OCI-LY1 (cell line): ENCODE results near the gene PYGO2.

Experiments
- H2AFZ ChIP-seq: fragments of 200-600 bp; sonication (generic), shearing (Covaris generic); 2 replicates; pipeline ENCODE4 v1.6.0; 2014; ENCODE audit warnings: antibody characterized with exemption, mild to moderate bottlenecking, low read length
- H3F3A ChIP-seq: fragments of 200-600 bp; sonication (generic), shearing (Covaris generic); 2 replicates; pipeline ENCODE4 v1.6.0; 2014; ENCODE audit warnings: mild to moderate bottlenecking, antibody characterized with exemption, low read length, moderate library complexity; ENCODE audit not compliant: insufficient read depth
- H3K27ac ChIP-seq: fragments of 200-600 bp; sonication (generic); 2 replicates; pipeline ENCODE4 v1.5.1; 2014; ENCODE audit warnings: low read length, mixed run types, mild to moderate bottlenecking, low read depth; ENCODE audit not compliant: poor library complexity, severe bottlenecking
- H3K27me3 ChIP-seq: fragments of 200-600 bp; sonication (generic); 2 replicates; pipeline ENCODE4 v1.6.0; 2014; ENCODE audit warnings: antibody characterized with exemption, mild to moderate bottlenecking, low read length, moderate library complexity; ENCODE audit not compliant: insufficient read depth
- H3K36me3 ChIP-seq: fragments of 200-600 bp; sonication (generic); 2 replicates; pipeline ENCODE4 v1.6.1; 2014; ENCODE audit warnings: mild to moderate bottlenecking, antibody characterized with exemption, low read length, moderate library complexity, mixed read lengths; ENCODE audit not compliant: insufficient read depth
- H3K4me1 ChIP-seq: fragments of 200-600 bp; sonication (generic); 2 replicates; pipeline ENCODE4 v1.5.1; 2014; ENCODE audit warnings: mild to moderate bottlenecking, low read length, moderate library complexity; ENCODE audit not compliant: insufficient read depth, severe bottlenecking
- H3K4me2 ChIP-seq: fragments of 200-600 bp; sonication (generic), shearing (Covaris generic); 2 replicates; pipeline ENCODE4 v1.6.1; 2014; ENCODE audit warnings: low read length
- H3K4me3 ChIP-seq: fragments of 200-600 bp; sonication (generic); 2 replicates; pipeline ENCODE4 v1.5.1; 2014; ENCODE audit warnings: low read length, low read depth, mild to moderate bottlenecking, mixed read lengths; ENCODE audit not compliant: poor library complexity, severe bottlenecking
- H3K79me2 ChIP-seq: fragments of 200-600 bp; shearing (Covaris generic); 2 replicates; pipeline ENCODE4 v1.6.1; 2016; ENCODE audit warnings: mixed run types, low read length, mixed read lengths; ENCODE audit not compliant: insufficient read depth
- H3K9ac ChIP-seq: fragments of 200-600 bp; sonication (generic), shearing (Covaris generic); 2 replicates; pipeline ENCODE4 v1.6.1; 2014; ENCODE audit warnings: mild to moderate bottlenecking, low read length, mixed read lengths
- H3K9me2 ChIP-seq: fragments of 200-600 bp; sonication (generic), shearing (Covaris generic); 2 replicates; pipeline ENCODE4 v1.6.1; 2014; ENCODE audit warnings: low read depth, mild to moderate bottlenecking, low read length, mixed read lengths
- H3K9me3 ChIP-seq: fragments of 200-600 bp; shearing (Covaris generic); 2 replicates; pipeline ENCODE4 v1.6.1; 2014; ENCODE audit warnings: low read length, mixed read lengths
- H4K20me1 ChIP-seq: fragments of 200-600 bp; sonication (generic), shearing (Covaris generic); 2 replicates; pipeline ENCODE4 v1.6.0; 2016; ENCODE audit warnings: mild to moderate bottlenecking, low read length; ENCODE audit not compliant: insufficient read depth
- EZH2 ChIP-seq: fragments of 200-600 bp; sonication (generic), shearing (Covaris generic); IDR thresholded peaks from 2 replicates; pipeline ENCODE4 v1.8.0; 2017; ENCODE audit warnings: borderline replicate concordance, mixed run types, mild to moderate bottlenecking, antibody characterized with exemption, low read length, moderate library complexity, mixed read lengths
- TF ChIP-seq, protein P1 (sequence below): fragments of 200-600 bp; sonication (generic), shearing (Covaris generic); IDR thresholded peaks from 2 replicates; pipeline ENCODE4 v1.5.1; 2017; ENCODE audit warnings: mild to moderate bottlenecking, antibody characterized with exemption, low read length, moderate library complexity, mixed read lengths

Gene PYGO2

DNA sequence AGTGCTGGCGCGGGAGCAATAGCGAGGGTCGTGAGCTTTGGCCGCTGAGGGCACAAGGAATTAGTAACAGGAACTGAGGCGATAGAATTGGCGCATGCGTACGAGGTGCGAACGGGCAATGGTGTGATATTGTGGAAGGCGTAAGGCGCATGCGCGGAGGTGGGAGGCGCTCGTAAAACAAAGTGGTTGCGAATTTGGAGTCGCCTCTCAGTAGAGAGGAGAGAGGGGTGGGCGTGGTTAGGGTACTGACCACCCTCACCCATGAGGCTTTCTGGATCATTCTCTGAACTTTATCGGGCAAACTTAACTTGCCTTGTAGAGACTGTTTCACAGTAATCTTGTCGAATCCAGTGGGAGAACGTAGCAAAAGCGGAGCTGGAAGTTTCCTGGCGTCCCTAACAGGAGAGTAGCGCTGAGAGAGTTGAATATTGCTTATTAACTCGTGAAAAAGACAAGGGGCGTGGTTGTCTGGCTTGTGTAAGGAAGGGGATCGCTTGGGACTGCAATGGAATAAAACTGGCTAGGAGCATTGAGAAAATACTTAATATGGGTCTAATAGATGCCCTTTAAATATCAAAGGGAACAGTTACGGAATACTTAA is 13.3 kb upstream of the PYGO2 start:
- peak overlapping the region; percentile 86 for H3K9ac ChIP-seq
- TF ChIP-seq, protein P1, sequence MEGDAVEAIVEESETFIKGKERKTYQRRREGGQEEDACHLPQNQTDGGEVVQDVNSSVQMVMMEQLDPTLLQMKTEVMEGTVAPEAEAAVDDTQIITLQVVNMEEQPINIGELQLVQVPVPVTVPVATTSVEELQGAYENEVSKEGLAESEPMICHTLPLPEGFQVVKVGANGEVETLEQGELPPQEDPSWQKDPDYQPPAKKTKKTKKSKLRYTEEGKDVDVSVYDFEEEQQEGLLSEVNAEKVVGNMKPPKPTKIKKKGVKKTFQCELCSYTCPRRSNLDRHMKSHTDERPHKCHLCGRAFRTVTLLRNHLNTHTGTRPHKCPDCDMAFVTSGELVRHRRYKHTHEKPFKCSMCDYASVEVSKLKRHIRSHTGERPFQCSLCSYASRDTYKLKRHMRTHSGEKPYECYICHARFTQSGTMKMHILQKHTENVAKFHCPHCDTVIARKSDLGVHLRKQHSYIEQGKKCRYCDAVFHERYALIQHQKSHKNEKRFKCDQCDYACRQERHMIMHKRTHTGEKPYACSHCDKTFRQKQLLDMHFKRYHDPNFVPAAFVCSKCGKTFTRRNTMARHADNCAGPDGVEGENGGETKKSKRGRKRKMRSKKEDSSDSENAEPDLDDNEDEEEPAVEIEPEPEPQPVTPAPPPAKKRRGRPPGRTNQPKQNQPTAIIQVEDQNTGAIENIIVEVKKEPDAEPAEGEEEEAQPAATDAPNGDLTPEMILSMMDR, result no peak
- no peak for TF ChIP-seq EZH2
- H3K27ac ChIP-seq, result peak overlapping the region; percentile 88
- peaks cover 28% of the 10 kb centered on the region for H3K79me2 ChIP-seq
- peaks cover 22% of the 10 kb centered on the region for H3K36me3 ChIP-seq
- H3K9me3 ChIP-seq, result no peaks in the 10 kb centered on the region
- peak overlapping the region; percentile 79 for H3K4me3 ChIP-seq
- no peaks in the 10 kb centered on the region for H3K27me3 ChIP-seq
- 0 out of 2 replicates have a peak, but pooled peaks cover 4% of the 10 kb centered on the region for H3F3A ChIP-seq
- H4K20me1 ChIP-seq, result no peaks in the 10 kb centered on the region
- H3K4me2 ChIP-seq, result peak overlapping the region; percentile 91
- H3K4me1 ChIP-seq, result peaks cover 57% of the 10 kb centered on the region
- H3K9me2 ChIP-seq, result no peaks in the 10 kb centered on the region
- H2AFZ ChIP-seq, result no peak overlapping the region

DNA sequence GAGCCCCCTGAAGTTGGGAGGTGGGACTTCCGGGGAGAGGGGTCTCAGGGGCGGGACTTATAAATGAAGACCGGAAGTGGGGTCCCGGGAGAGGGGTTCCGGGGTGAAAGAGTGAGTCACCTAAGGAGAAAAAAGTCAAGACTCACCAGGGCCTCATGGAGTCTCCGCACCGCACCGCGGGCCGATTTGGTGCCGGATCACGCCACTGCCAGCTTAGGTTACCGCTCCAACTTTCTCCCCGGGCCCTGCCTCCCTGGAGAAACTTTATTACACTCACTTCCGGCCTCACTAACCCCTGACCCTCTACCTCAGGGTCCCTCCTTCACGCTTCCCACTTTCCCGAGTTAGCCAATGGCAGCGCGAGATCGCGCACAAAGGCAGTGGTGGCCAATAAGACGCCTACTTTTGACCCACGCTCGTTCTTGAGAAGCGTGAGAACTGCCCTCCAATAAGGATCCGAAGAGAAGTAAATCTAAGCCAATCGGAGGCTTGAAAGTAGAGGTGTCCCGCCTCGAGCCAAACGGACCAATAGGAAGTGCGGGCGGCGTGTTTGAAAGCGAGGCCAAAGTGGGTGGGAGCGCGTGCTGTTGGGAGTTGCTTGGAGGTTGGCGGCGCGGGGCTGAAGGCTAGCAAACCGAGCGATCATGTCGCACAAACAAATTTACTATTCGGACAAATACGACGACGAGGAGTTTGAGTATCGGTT is 12.7 kb upstream of the PYGO2 start, which contains the start of gene CKS1B:
Gene CKS1B, plus strand, starts transcription at position 580 of the 706 bp plus-strand sequence. Its CDS starts 65 bp downstream, at position 645.
- Histone ChIP-seq H3K4me2 (peak within 1 kb of the TSS; percentile 91), H3F3A (0 out of 2 replicates have a peak, but pooled peaks cover 4% of the 10 kb centered on the region), H3K27me3 (no peaks in the 10 kb centered on the region), H3K79me2 (peaks cover 28% of the 10 kb centered on the region), H3K4me1 (peaks cover 57% of the 10 kb centered on the region), H3K9me2 (no peaks in the 10 kb centered on the region), H3K4me3 (peak within 1 kb of the TSS; percentile 79), H2AFZ (no peak within 1 kb of the TSS), H3K27ac (peak within 1 kb of the TSS; percentile 88), H3K9ac (peak within 1 kb of the TSS; percentile 86), H3K36me3 (peaks cover 21% of the 10 kb centered on the region; the same call in 1 of the 2 replicates), H3K9me3 (no peaks in the 10 kb centered on the region), H4K20me1 (no peaks in the 10 kb centered on the region)
- TF ChIP-seq, protein P1, result no peak
- no peak for TF ChIP-seq EZH2

DNA sequence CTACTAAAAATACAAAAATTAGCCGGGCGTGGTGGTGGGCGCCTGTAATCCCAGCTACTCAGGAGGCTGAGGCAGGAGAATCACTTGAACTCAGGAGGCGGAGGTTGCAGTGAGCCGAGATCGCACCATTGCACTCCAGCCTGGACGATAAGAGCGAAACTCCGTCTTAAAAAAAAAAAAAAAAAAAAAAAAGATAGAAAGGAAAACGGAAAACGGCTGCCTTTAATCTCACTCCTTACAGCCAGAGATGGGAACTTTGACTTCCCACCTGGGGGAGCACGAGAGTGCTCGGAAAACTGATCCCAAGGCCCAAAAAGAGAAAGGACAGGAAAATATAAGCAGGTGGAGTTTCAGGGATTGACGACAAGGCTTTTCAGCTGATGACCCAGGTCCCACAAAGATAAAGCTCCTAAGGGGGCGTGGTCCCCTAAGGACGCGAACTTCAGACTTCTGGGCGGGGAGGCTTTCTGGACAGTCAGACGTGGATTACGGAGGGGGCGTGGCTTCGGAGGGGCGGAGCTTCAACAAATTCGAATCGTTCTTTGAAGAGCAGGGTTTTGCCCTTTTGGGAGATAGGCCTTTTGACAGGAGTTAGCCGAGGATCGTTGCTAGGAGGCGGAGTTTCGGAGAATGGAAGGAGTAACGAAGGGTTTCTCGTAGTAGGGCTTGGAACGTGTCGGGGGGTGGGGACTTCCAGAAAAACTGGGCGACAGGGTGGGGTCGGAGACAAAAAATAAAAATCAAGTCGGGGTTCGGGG is 11.9 kb upstream of the PYGO2 start:
- no peaks in the 10 kb centered on the region for H3K27me3 ChIP-seq
- H3F3A ChIP-seq, result 0 out of 2 replicates have a peak, but pooled peaks cover 4% of the 10 kb centered on the region
- peak overlapping the region; percentile 88 for H3K27ac ChIP-seq
- H3K9ac ChIP-seq, result peak overlapping the region; percentile 82
- H2AFZ ChIP-seq, result no peak overlapping the region
- H3K4me1 ChIP-seq, result peaks cover 57% of the 10 kb centered on the region
- H3K4me2 ChIP-seq, result peak overlapping the region; percentile 74
- no peaks in the 10 kb centered on the region for H4K20me1 ChIP-seq
- H3K79me2 ChIP-seq, result peaks cover 28% of the 10 kb centered on the region
- no peaks in the 10 kb centered on the region for H3K9me3 ChIP-seq
- peak overlapping the region; percentile 79 for H3K4me3 ChIP-seq
- H3K9me2 ChIP-seq, result no peaks in the 10 kb centered on the region
- peaks cover 20% of the 10 kb centered on the region; the same call in 1 of the 2 replicates for H3K36me3 ChIP-seq
- TF ChIP-seq EZH2, result no peak
- TF ChIP-seq, protein P1, result peak; percentile 15; the same call in 1 of the 2 replicates
